HG03103 (cell line): ENCODE measurements around the gene POTEH.
"Not testable (repeated sequence)": the region's sequence is repeated elsewhere in the genome, so short reads cannot be mapped to it uniquely, and the experiment has no call there.

Experiments
- ATAC-seq: cut with Tn5 transposase; IDR thresholded peaks from one replicate; pipeline ENCODE4 v1.9.1; 2021; ENCODE audit warnings: low read depth; ENCODE audit not compliant: unreplicated experiment

The POTEH gene

DNA sequence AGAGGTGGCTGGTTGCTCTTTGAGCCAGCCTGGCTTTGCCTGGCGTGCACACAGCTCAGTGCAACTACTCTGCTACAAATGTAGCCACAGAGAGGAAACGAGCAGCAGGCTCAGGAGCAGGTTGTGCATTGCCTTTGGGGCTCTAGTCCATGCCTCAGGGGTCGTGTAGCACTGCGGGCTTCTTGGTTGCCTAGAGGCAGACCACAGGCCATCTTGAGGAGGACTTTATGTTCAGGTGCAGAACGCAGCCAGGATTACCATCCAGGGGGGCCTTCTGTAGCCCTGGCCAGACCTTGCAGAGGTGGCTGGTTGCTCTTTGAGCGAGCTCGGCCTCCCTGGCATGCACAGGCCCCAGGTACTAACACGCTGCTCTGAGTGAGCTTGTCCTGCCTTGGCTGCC lies 41.2 kb downstream of the POTEH start:
- not testable (repeated sequence) for ATAC-seq

DNA sequence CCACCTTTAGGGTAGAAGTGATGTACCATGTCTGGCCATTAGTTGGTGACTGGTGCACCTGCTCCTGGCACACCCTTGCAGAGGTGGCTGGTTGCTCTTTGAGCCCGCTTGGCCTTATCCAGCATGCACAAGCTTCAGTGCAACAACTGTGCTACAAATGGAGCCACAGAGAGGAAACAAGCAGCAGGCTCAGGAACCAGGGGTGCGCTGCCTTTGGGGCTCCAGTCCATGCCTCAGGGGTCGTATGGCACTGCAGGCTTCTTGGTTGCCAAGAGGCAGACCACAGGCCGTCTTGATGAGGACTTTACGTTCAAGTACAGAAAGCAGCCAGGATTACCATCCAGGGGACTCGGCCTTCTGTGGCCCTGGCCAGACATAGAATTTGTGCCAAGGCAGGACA lies 44.6 kb downstream of the POTEH start:
- not testable (repeated sequence) for ATAC-seq

DNA sequence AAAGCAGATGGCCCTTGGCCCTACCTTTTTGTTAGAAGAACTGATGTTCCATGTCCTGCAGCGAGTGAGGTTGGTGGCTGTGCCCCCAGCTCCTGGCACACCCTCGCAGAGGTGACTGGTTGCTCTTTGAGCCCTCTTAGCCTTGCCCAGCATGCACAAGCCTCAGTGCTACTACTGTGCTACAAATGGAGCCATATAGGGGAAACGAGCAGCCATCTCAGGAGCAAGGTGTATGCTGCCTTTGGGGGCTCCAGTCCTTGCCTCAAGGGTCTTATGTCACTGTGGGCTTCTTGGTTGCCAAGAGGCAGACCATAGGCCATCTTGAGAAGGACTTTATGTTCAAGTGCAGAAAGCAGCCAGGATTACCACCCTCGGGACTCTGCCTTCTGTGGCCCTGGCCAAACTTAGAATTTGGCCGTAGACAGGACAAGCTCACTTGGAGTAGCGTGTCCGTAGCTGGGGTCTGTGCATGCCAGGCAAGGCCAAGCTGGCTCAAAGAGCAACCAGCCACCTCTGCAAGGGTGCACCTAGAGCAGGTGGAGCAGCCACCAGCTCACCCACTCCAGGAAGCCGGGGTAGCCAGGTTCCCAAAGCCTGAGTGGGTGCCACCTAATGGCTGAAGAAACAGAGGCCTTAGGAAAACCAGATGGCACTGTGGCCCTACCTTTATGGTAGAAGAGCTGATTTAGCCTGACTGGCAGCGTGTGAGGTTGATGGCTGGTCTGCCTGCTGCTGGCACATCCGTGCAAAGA lies 48.5 kb downstream of the POTEH start:
- not testable (repeated sequence) for ATAC-seq

DNA sequence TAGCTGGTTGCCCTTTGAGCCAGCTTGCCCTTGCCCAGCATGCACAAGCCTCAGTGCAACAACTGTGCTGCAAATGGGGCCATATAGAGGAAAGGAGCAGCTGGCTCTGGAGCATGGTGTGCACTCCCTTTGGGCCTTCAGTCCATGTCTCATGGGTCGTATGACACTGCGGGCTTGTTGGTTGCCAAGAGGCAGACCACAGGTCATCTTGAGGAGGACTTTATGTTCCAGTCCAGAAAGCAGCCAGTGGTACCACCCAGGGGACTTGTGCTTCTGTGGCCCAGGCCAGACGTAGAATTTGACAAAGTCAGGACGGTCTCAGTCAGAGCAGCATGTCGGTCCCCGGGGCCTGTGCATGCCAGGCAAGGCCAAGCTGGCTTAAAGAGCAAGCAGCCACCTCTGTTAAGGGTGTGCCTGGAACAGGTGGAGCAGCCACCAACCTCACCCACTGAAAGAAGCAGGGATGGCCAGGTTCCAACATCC lies 49.1 kb downstream of the POTEH start:
- ATAC-seq: not testable (repeated sequence)

DNA sequence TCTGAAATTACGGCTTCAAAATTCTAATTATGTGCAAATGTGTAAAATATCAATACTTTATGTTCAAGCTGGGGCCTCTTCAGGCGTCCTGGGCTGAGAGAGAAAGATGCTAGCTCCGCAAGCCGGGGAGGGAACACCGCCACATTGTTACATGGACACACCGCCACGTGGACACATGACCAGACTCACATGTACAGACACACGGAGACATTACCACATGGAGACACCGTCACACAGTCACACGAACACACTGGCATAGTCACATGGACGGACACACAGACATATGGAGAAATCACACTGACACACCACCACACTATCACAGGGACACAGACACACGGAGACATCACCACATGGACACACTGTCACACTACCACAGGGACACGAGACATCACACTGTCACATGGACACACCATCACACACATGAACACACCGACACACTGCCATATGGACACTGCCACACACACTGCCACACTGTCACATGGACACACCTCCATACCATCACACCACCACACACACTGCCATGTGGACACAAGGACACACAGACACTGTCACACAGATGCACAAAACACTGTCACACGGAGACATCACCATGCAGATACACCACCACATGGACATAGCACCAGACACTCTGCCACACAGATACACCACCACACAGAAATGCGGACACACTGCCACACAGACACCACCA lies 58.0 kb downstream of the POTEH start:
- ATAC-seq: not testable (repeated sequence)

DNA sequence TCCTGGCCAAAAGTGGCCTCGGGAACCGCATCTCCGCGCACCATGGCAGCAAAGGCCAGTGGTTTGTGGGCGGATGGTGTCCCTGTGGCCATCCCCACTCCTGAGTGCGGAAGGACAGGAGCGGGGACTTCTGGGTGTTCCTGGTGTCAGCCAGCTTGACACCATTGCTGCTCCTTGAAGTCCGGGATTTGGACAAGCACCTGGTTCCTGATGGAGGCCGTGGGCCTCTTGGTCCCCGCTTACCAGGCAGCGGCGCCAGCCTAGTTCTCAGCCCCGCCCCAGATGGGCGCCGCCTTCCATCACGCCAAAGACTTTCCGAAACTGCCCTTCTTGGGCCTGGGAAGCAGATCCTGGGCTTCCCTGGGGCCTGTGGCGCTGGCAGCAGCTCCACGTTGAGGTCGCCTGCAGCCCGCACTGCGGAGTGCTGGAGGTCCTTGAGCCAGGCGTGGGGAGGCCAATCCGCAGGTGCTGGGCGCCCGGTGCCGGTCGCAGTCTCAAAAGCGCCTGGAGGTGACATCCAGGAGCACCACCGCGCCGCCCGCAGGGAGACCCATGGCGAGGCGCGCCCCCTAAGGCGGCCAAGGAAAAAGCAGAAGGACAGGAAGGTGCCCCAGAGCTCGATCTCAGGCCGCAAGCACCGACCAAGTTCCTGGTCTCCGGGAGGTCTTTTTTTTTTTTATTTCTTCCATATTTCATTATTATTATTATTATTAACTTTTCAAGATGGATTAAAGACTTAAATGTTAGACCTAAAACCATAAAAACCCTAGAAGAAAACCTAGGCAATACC lies 59.5 kb downstream of the POTEH start:
- not testable (repeated sequence) for ATAC-seq

DNA sequence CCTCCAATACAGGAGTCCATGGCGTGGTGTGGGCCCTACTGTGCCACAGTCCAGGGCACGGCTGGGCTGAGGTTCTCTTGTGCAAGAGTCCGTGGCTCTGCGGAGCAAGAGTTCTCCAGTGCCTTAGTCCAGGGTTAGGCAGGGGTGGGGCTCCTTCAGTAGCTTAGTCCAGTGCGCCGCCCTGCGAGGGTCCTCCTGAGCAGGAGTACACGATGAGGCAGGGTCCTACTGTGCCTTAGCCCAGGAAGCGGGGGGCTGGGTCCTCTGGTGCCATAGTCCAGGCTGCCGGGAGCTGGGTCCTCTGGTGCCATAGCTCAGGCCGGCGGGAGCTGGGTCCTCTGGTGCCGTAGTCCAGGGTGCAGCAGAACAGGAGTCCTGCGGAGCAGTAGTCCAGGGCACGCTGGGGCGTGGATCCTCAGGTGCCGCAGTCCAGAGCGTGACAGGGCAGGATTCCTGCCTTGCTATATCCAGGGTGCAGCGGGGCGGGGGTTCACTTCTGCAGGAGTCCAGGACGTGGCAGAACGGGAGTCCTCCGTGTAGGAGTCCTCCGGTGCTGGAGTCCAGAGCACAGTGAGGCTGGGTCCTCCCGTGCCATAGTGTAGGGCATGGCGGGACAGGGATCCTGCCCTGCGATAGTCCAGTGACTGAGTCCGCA lies 69.7 kb downstream of the POTEH start:
- ATAC-seq: not testable (repeated sequence)

DNA sequence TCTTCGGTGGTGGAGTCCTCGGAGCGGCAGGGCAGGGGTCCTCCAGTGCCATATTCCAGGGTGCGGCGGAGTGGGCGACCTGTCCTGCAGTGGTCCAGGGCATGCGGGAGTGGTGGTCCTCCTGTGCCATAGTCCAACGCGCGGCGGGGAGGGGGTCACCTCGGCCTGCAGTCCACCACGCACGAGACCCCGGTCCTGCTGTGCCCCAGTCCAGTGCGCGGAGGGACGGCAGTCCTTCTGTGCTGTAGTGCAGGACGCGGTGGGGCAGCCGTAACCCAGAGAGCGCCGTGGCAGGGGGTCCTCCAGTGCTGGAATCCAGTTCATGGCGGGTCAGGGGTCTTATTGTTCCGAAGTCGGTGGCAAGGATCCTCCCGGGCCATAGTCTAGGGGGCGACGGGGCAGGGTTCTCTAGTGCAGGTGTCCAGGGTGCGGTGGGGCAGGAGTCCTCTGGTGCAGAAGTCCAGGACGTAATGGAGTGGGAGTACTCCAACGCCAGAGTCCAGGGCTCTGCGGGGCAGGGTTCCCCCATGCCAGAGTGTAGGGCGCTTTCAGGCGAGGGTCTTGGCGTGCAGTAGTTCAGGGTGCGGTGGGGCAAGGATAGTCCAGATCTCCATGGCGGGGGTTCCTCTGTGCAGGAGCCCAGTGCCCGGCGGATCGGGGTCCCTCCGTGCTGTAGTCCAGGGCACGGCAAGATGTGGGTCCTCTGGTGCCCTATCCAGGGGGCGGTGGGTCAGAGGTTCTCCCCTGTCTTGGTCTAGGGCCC lies 70.7 kb downstream of the POTEH start:
- ATAC-seq: not testable (repeated sequence)

DNA sequence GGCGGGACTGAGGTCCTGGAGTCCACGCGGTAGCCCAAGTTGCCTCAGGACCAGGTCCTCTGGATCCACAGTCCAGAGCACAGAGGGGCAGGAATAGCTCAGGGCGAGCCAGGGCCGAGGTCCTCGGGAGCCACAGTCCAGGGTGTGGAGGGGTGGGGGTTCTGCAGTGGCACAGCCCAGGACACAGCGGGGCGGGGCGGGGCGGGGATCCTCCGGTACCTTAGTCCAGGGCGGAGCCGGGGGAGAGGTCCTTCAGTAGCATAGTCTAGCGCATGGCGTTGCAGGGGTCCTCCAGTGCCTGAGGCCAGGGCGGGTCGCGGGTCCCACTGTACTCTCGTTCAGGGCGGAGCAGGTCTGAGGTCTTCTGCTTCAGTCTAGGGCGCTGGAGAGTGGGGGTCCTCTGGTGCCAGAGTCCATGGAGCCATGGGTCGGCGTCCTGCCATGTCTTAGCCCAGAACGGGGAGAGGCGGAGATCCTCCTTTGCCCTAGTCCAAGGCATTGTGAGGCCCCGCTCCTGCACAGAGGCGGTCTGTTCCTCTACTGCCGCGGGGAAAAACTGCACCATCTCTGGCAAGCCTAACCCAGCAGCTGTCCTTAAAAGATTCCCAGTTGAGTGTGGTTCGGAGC lies 71.4 kb downstream of the POTEH start:
- not testable (repeated sequence) for ATAC-seq

DNA sequence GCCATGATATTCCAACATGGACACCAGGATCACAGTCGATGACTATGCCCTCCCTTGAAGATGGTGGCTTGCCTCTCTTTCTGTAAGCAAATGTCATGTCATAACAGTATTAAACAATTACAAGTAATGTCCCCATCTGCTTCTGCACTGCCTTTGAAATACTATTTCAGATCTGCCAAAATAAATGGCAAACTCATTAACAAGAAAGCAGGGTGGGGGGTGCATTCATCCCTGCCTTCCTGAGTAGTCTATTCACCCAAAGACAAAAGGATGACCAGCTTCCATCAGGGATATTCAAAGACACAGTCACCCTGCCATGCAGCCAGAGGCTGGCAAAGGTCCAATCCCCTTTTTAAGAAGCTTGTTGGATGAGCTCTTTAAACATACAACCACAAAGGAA lies 73.7 kb downstream of the POTEH start:
- not testable (repeated sequence) for ATAC-seq
